Gastroesophageal sphincter (tissue), 4 donors: ENCODE data around the gene BSG. TPM values are rescaled to one million over a fixed set of nuclear protein-coding genes. Genes with fewer than 3 reads are reported as not detected.

Experiments used
- ATAC-seq: fragments of 150-250 bp; one replicate; pipeline ENCODE4 v1.9.1; 2016; ENCODE audit warnings: mild to moderate bottlenecking, moderate library complexity
- H3K27ac ChIP-seq, 4 donors: fragments of 200-600 bp; sonication (generic) in 3 of 4; 1 replicate in 3 of 4; 2 replicates in 1 of 4; pipeline ENCODE4 v1.5.1; 2016 to 2019
- H3K27me3 ChIP-seq: fragments of 200-600 bp; sonication (generic); one replicate; pipeline ENCODE4 v1.5.1; 2019
- H3K36me3 ChIP-seq, 2 donors: fragments of 200-600 bp; sonication (generic); one replicate each; pipeline ENCODE4 v1.5.1; 2019; ENCODE audit warnings: control low read depth in 1 of 2
- H3K4me1 ChIP-seq, 3 donors: fragments of 200-600 bp; sonication (generic); 1 replicate in 2 of 3; 2 replicates in 1 of 3; pipeline ENCODE4 v1.5.1; 2016 to 2019; ENCODE audit warnings: control low read depth in 2 of 3
- H3K4me3 ChIP-seq, 2 donors: fragments of 200-600 bp; sonication (generic); one replicate each; pipeline ENCODE4 v1.5.1; 2019; ENCODE audit warnings: mild to moderate bottlenecking in 1 of 2, moderate library complexity in 1 of 2
- H3K9me3 ChIP-seq, 3 donors: fragments of 200-600 bp; sonication (generic); one replicate each; pipeline ENCODE4 v1.5.1; 2017 to 2019; ENCODE audit warnings: control low read depth in 2 of 3
- CTCF ChIP-seq, 4 experiments: fragments of 200-600 bp in 2 of 4; fragments of 450-650 bp in 2 of 4; sonication (generic) in 1 of 4; IDR thresholded peaks; one replicate each; pipeline ENCODE4 v1.5.1; 2017 to 2019; ENCODE audit warnings: antibody characterized with exemption in 4 of 4, mild to moderate bottlenecking in 2 of 4, moderate library complexity in 2 of 4
- EP300 ChIP-seq: sonication (generic); formaldehyde crosslinking; IDR thresholded peaks from one replicate; pipeline ENCODE4 v1.6.1; 2017; ENCODE audit warnings: antibody characterized with exemption, mild to moderate bottlenecking
- POLR2A ChIP-seq, 2 donors: fragments of 450-650 bp; IDR thresholded peaks; one replicate each; pipeline ENCODE4 v1.6.1; 2017; ENCODE audit warnings: antibody characterized with exemption in 2 of 2, mild to moderate bottlenecking in 2 of 2, moderate library complexity in 1 of 2
- POLR2AphosphoS5 ChIP-seq: sonication (generic); formaldehyde crosslinking; IDR thresholded peaks from one replicate; pipeline ENCODE4 v1.6.1; 2017; ENCODE audit warnings: antibody characterized with exemption
- WGBS, 2 donors: methylation state at CpG; one replicate each; pipeline ENCODE4 v1.1.5; 2018; ENCODE audit warnings: low coverage in 1 of 2; 5-methylcytosine and 5-hydroxymethylcytosine counted together
- total RNA-seq, 4 donors: library from RNA; depleted of rRNA; stranded (reverse); fragments of >200 nt; gene quantifications; one replicate each; pipeline ENCODE4 v1.1.0, GENCODE V29; 2016

BSG gene
- total RNA-seq, 4 donors from 2014 or later = 347 to 450 (median 384) TPM

DNA sequence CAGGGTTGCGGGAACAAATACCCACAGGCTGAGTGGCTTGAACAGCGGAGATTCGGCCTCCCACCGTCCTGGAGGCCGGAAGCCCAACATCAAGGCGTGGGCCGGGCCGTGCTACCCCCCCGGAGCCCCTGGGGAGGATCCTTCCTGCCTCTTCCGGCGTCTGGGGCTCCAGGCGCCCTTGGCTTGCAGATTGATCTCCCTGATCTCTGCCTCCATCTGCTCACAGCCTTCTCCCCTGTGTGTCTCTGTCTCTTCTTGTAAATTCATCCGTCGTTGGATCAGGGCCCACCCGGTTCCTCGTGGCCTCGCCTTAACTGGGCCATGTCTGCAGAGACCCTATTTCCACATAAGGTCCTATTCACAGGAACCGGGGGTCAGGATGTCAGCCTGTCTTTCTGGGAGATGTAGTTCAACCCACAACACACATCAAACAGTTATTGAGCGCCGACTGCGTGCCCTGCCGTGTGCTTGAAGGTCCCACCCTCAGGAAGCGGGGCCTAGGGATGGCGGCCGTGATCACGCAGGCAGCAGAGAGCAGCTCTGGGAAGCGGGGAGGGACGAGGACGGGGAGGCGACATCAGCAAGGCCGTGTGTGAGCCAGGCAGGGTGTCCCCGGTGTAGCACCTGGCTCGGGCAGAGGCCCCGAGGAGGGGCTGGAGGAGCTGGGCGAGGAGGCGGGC, 38.5 kb downstream of the BSG start:
- H3K9me3 ChIP-seq = no peaks in the 10 kb centered on the region
- peak overlapping the region in 3 of 4 donors; percentile 24 to 59 (median 35) for H3K27ac ChIP-seq
- WGBS, 2 donors = 20 to 65% methylated on average over 5 to 7 of the region's 36 CpGs
- H3K4me3 ChIP-seq = peak overlapping the region in 1 of 2 donors; percentile 38
- TF ChIP-seq EP300 = no peak
- TF ChIP-seq CTCF (IDR thresholded peaks at IDR 0.05) = no peak
- TF ChIP-seq POLR2A (IDR thresholded peaks at IDR 0.05) = no peak
- TF ChIP-seq POLR2AphosphoS5 = no peak
- H3K4me1 ChIP-seq = peaks cover 0 to 23% (median 4%) of the 10 kb centered on the region in 3 donors
- H3K36me3 ChIP-seq = no peaks in the 10 kb centered on the region
- peaks cover 18% of the 10 kb centered on the region for H3K27me3 ChIP-seq
- ATAC-seq = peak; percentile 11

DNA sequence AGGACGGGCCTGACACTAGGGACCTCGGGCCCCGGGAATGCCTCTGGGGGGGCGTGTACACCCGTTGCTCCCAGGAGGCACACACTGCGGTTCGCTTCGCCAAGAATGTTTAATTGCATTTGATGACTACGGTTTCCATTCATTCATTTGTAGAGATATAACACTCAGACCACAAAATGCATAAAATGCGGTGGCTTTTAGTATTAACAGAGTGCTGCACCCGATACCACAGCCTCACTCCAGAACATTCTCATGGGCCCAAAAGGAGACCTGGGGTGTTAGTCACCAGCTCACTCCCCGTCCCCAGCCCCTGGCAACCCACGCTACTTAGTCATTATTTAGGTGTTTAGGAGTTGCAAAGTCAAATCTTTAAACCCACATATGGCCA, 39.1 kb downstream of the BSG start:
- no peak overlapping the region for H3K4me3 ChIP-seq
- peak overlapping the region in 3 of 4 donors; percentile 24 to 59 (median 35) for H3K27ac ChIP-seq
- TF ChIP-seq CTCF (IDR thresholded peaks at IDR 0.05) = no peak
- TF ChIP-seq EP300 = no peak
- TF ChIP-seq POLR2A (IDR thresholded peaks at IDR 0.05) = no peak
- no peak for TF ChIP-seq POLR2AphosphoS5
- H3K27me3 ChIP-seq = peaks cover 21% of the 10 kb centered on the region
- 60 to 75% methylated on average over 4 to 11 of the region's 13 CpGs for WGBS, 2 donors
- no peaks in the 10 kb centered on the region for H3K9me3 ChIP-seq
- H3K4me1 ChIP-seq = peaks cover 0 to 27% (median 4%) of the 10 kb centered on the region in 3 donors
- H3K36me3 ChIP-seq = no peaks in the 10 kb centered on the region
- no peak for ATAC-seq

GRCh38 chr19:612941-613340, 40.5 kb downstream of the BSG start:
- Histone ChIP-seq H3K4me1 (peaks cover 0 to 30% (median 4%) of the 10 kb centered on the region in 3 donors), H3K27ac (no peak overlapping the region), H3K27me3 (peaks cover 27% of the 10 kb centered on the region), H3K9me3 (no peaks in the 10 kb centered on the region), H3K4me3 (no peak overlapping the region), H3K36me3 (peaks cover 0 to 14% of the 10 kb centered on the region in 2 donors)
- ATAC-seq = no peak
- no CpG with 5 or more reads among the region's 33 CpGs for WGBS, 2 donors
- TF ChIP-seq CTCF (IDR thresholded peaks at IDR 0.05) (no peak), EP300 (no peak), POLR2A (IDR thresholded peaks at IDR 0.05) (no peak), POLR2AphosphoS5 (no peak)

GRCh38 chr19:613732-614567, 41.6 kb downstream of the BSG start:
- TF ChIP-seq CTCF (IDR thresholded peaks at IDR 0.05) (no peak), POLR2A (IDR thresholded peaks at IDR 0.05) (no peak), EP300 (no peak), POLR2AphosphoS5 (no peak)
- Histone ChIP-seq H3K9me3 (no peaks in the 10 kb centered on the region), H3K36me3 (peaks cover 0 to 24% of the 10 kb centered on the region in 2 donors), H3K27ac (no peak overlapping the region), H3K4me1 (peaks cover 0 to 24% (median 4%) of the 10 kb centered on the region in 3 donors), H3K27me3 (peaks cover 29% of the 10 kb centered on the region), H3K4me3 (no peak overlapping the region)
- 92% methylated on average over 2 of the region's 54 CpGs; no CpG with 5 or more reads in 1 of the 2 donors for WGBS, 2 donors
- ATAC-seq = no peak
